Measurements from ENCODE around the gene TECRL.

The TECRL gene

DNA sequence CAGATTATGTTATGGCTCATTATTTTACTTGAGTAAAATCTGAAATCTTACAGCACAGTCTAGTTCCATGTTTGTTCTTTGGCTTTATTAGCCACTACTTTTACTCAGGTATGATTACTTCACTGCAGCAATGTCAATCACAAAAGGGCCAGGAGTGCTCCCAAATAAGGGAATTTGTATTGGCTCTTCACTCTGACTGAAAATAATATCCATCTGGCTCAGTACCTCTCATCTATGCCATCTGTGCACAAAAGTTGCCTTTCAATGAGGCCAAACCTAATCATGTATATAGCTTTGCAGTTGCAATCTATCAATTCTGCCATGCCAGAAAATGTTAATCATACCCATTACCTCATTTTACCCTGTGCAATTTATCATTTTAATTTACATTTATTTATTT lies 161.1 kb downstream of the TECRL start:
- no peak for DNase-seq (ENCODE audit: low read depth, low spot score)
- no peak overlapping the region for H3K27ac ChIP-seq
- TF ChIP-seq POLR2AphosphoS5 (IDR thresholded peaks at IDR 0.05; ENCODE audit: borderline replicate concordance, low read depth, low read length) (no peak), EZH2 (IDR thresholded peaks at IDR 0.05) (no peak), FOXP2 (optimal IDR thresholded peaks at IDR 0.05; ENCODE audit: control extremely low read depth, extremely low read length, insufficient read depth) (no peak)

GRCh38 chr4:64230709-64231310 lies 178.4 kb downstream of the TECRL start:
- TF ChIP-seq FOXP2 (optimal IDR thresholded peaks at IDR 0.05; ENCODE audit: control extremely low read depth, extremely low read length, insufficient read depth): no peak
- TF ChIP-seq EZH2 (IDR thresholded peaks at IDR 0.05): no peak
- TF ChIP-seq POLR2AphosphoS5 (IDR thresholded peaks at IDR 0.05; ENCODE audit: borderline replicate concordance, low read depth, low read length): no peak
- no peak overlapping the region for H3K9ac ChIP-seq (ENCODE audit: insufficient read length)
- H3K4me3 ChIP-seq: no peak overlapping the region
- H3K36me3 ChIP-seq (ENCODE audit: insufficient read depth, low read length): no peaks in the 10 kb centered on the region
- no peak for DNase-seq (ENCODE audit: low read depth, low spot score)
- H3K27ac ChIP-seq: no peak overlapping the region
- H3K9me3 ChIP-seq (ENCODE audit: low read depth, low read length): 0 out of 2 replicates have a peak, but pooled peaks cover 4% of the 10 kb centered on the region

More for the DNA sequence above, 161.1 kb downstream of the TECRL start:
- no peaks in the 10 kb centered on the region; the same call in 1 of the 2 replicates for H3K9me3 ChIP-seq (ENCODE audit: low read depth, low read length)
- no peak overlapping the region for H3K9ac ChIP-seq (ENCODE audit: insufficient read length)
- H3K36me3 ChIP-seq (ENCODE audit: insufficient read depth, low read length): no peaks in the 10 kb centered on the region
- no peak overlapping the region for H3K4me3 ChIP-seq

All from SK-N-MC (cell line).